ENCODE data around the gene GNAO1.

DNA sequence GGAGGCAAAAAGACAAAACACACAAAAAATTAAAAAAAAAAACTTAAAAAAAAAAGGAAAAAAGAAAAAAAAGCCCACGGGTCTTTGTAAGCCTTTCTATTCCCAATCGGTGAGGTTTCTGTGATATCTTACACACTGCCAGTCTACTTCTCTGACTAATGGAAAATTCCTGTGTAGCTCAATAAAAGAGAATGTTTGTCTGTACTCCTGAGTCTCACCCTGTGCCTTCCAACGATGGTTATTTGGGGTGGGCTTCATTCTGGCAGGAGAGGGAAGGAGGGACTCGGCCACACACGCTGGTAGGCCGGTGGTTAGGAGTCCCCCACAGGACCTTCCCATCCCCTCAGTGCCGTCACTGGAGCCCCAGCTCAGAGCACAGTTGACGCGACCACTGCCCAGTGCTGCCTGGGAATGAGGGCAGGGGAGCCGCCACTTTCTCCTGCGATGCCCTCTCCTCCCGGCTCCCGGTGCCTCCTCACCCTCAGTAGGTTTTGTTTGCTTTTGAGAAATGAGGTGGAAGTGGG lies 166.0 kb downstream of the GNAO1 start:
- TF ChIP-seq GATA2 (IDR thresholded peaks at IDR 0.05; ENCODE audit: low read depth, low read length) (no peak), GATA3 (IDR thresholded peaks at IDR 0.05; ENCODE audit: low read depth, low read length) (no peak)
